Adrenal gland (tissue), 12 donors: ENCODE measurements around the gene MAD1L1. TPM values are rescaled to one million over a fixed set of nuclear protein-coding genes. Genes with fewer than 3 reads are reported as not detected.

ENCODE experiments used
- DNase-seq, 7 donors: peaks; one replicate each; pipeline ENCODE4 v3.0.0-alpha.2; 2019 to 2020
- H3K27ac ChIP-seq, 5 donors: fragments of 200-600 bp; sonication (generic) in 4 of 5; 1 replicate in 3 of 5; 2 replicates in 2 of 5; pipeline versions ENCODE4 v1.5.1 to v1.8.0; 2016 to 2020; ENCODE audit warnings: mild to moderate bottlenecking in 1 of 5
- H3K27me3 ChIP-seq: fragments of 200-600 bp; 2 replicates; pipeline ENCODE4 v1.8.0; 2021
- H3K36me3 ChIP-seq, 2 donors: fragments of 200-600 bp; replicated peaks in 1 of 2; 1 replicate in 1 of 2; 2 replicates in 1 of 2; pipeline versions ENCODE4 v1.5.1 to v1.8.0; 2018 to 2022
- H3K4me1 ChIP-seq, 2 donors: fragments of 200-600 bp; replicated peaks in 1 of 2; 1 replicate in 1 of 2; 2 replicates in 1 of 2; pipeline versions ENCODE4 v1.5.1 to v1.8.0; 2018 to 2021
- H3K4me3 ChIP-seq, 4 donors: fragments of 200-600 bp; sonication (generic) in 3 of 4; one replicate each; pipeline ENCODE4 v1.5.1; 2016 to 2018
- H3K9me3 ChIP-seq, 3 donors: fragments of 200-600 bp; sonication (generic) in 1 of 3; replicated peaks in 1 of 3; 1 replicate in 2 of 3; 2 replicates in 1 of 3; pipeline versions ENCODE4 v1.5.1 to v1.8.0; 2016 to 2021
- CTCF ChIP-seq, 6 experiments: fragments of 450-650 bp in 4 of 6; fragments of 200-600 bp in 2 of 6; sonication (generic) in 1 of 6; IDR thresholded peaks; 1 replicate in 5 of 6; 2 replicates in 1 of 6; pipeline versions ENCODE4 v1.5.1 to v1.8.0; 2016 to 2021; ENCODE audit warnings: antibody characterized with exemption in 6 of 6, mild to moderate bottlenecking in 2 of 6, moderate library complexity in 1 of 6
- POLR2A ChIP-seq, 2 donors: fragments of 450-650 bp; IDR thresholded peaks; one replicate each; pipeline ENCODE4 v1.6.1; 2017; ENCODE audit warnings: antibody characterized with exemption in 2 of 2, mild to moderate bottlenecking in 2 of 2, moderate library complexity in 1 of 2
- WGBS, 4 donors: extraction: QIAGEN DNeasy Blood & Tissue Kit in 2 of 4; methylation state at CpG; one replicate each; pipeline versions ENCODE4 v1.1.5 to v1.1.7; 2013 to 2017; 5-methylcytosine and 5-hydroxymethylcytosine counted together
- intact Hi-C, 2 donors: fragments of 100-400 bp; cut with DNase I; formaldehyde crosslinking; loops; one replicate each; pipeline versions ENCODE4 v1.14.1 to v1.15.0; 2022 to 2023
- polyA plus RNA-seq, 3 donors: library from polyadenylated mRNA; stranded (reverse); fragments of 200-250 nt in 2 of 3; fragments of 350-450 nt in 1 of 3; fragmentation: Illumina TruSeq in 1 of 3; extraction: RNeasy Lipid Tissue Mini Kit (QIAGEN cat#74804) in 1 of 3; gene quantifications; one replicate each; pipeline ENCODE4 v1.2.3, GENCODE V29; 2013 to 2014
- total RNA-seq, 9 donors: library from RNA; depleted of rRNA in 4 of 9; stranded (reverse); fragments of >200 nt in 4 of 9; fragments of 120-200 nt in 1 of 9; fragmentation: NEBNext Ultra II Directional in 1 of 9; extraction: Animal tissue kit (Norgen Biotek cat#: 25700) in 1 of 9; gene quantifications; one replicate each; pipeline versions ENCODE4 v1.1.0 to v1.2.4, GENCODE V29; 2013 to 2023
- donor health status: healthy with polysubstance abuse.
- donor health status: Bipolar disorder and iron deficiency.
- donor health status: DM: yes; HTN: yes; CAD: no.
- donor health status: DM: no; HTN: no; CAD: no.
- donor health status: DM: no; HTN: no; CAD: no.
- donor health status: DM: yes; HTN: yes; CAD: no.

MAD1L1 gene
- total and polyA plus RNA-seq, 12 donors, result 6.7 to 87.7 (median 28.9) TPM

GRCh38 chr7:2257046-2257551 lies 24.4 kb upstream of the MAD1L1 start:
- H3K27ac ChIP-seq, result no peak overlapping the region
- no peaks in the 10 kb centered on the region for H3K27me3 ChIP-seq
- no peaks in the 10 kb centered on the region for H3K9me3 ChIP-seq
- TF ChIP-seq POLR2A (IDR thresholded peaks at IDR 0.05) (no peak), CTCF (IDR thresholded peaks at IDR 0.05) (no peak)
- H3K4me3 ChIP-seq, result no peak overlapping the region
- 96 to 99% (median 97%) methylated on average over 20 to 38 of the region's 38 CpGs for WGBS, 4 donors
- intact Hi-C loops, result loop anchor here in 1 of 2 donors (10.0 kb wide), 1 partner anchor 48 kb away; no protein-coding TSS in a partner anchor
- no peaks in the 10 kb centered on the region for H3K4me1 ChIP-seq
- H3K36me3 ChIP-seq, result peaks cover 0 to 13% of the 10 kb centered on the region in 2 donors
- DNase-seq, result no peak

- 95 to 97% (median 96%) methylated on average over 35 to 44 of the region's 44 CpGs for WGBS, 4 donors
- no peak for TF ChIP-seq CTCF (IDR thresholded peaks at IDR 0.05)
- no peak for TF ChIP-seq POLR2A (IDR thresholded peaks at IDR 0.05)
- no peaks in the 10 kb centered on the region for H3K27me3 ChIP-seq
- H3K36me3 ChIP-seq, result peaks cover 0 to 13% of the 10 kb centered on the region in 2 donors
- H3K9me3 ChIP-seq, result no peaks in the 10 kb centered on the region
- no peak overlapping the region for H3K27ac ChIP-seq
- no peak overlapping the region for H3K4me3 ChIP-seq
- intact Hi-C loops, result loop anchor here in 1 of 2 donors (10.0 kb wide), 1 partner anchor 48 kb away; no protein-coding TSS in a partner anchor
- no peaks in the 10 kb centered on the region for H3K4me1 ChIP-seq
- DNase-seq, result no peak
Observed at GRCh38 chr7:2256306-2257045, 23.7 kb upstream of the MAD1L1 start.

- WGBS, 4 donors, result 88 to 93% (median 92%) methylated on average over 22 to 33 of the region's 33 CpGs
Observed at GRCh38 chr7:2255145-2256139, 22.7 kb upstream of the MAD1L1 start.

More at GRCh38 chr7:2255145-2256139, 22.7 kb upstream of the MAD1L1 start:
- TF ChIP-seq POLR2A (IDR thresholded peaks at IDR 0.05), result no peak
- TF ChIP-seq CTCF (IDR thresholded peaks at IDR 0.05), result no peak
- H3K36me3 ChIP-seq, result peaks cover 0 to 13% of the 10 kb centered on the region in 2 donors
- no peaks in the 10 kb centered on the region for H3K4me1 ChIP-seq
- H3K9me3 ChIP-seq, result no peaks in the 10 kb centered on the region
- H3K4me3 ChIP-seq, result no peak overlapping the region
- DNase-seq, result no peak
- no peaks in the 10 kb centered on the region for H3K27me3 ChIP-seq
- H3K27ac ChIP-seq, result no peak overlapping the region
- intact Hi-C loops, result loop anchor here in 1 of 2 donors (10.0 kb wide), 1 partner anchor 49 kb away; no protein-coding TSS in a partner anchor
